ENCODE results near the gene KCNMA1. TPM values are rescaled to one million over a fixed set of nuclear protein-coding genes. Genes with fewer than 3 reads are reported as not detected.

KCNMA1 gene
- total and polyA plus RNA-seq, 8 donors = 0.92 to 155 (median 54.3) TPM

DNA sequence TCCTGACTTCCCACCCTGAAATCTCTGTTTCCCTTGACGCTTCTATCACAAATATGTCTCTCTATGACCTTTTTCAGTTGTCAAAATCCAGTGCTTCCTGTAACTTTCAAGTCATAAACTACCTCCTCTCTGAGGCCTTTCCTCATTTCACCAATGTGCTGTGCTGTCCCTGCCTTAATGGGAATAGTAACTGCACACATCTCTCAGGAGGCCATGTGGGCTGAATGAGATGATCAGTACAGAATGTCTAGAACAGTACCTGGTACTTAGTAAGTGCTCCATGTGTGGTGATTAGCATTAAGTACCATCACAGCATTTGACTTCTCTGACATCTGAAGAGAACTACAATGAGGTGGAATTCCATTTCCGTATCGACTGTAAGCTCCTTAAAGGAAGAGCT is 588.5 kb downstream of the KCNMA1 start:
- no peak for DNase-seq
- Histone ChIP-seq H3K36me3 (no peaks in the 10 kb centered on the region), H3K9me3 (no peaks in the 10 kb centered on the region), H3K4me3 (no peak overlapping the region), H3K27me3 (no peaks in the 10 kb centered on the region), H3K4me1 (peaks cover 0 to 8% (median 0%) of the 10 kb centered on the region in 4 donors), H3K27ac (no peak overlapping the region)
- WGBS, 5 donors = 86 to 96% (median 90%) methylated on average over 3 of the region's 3 CpGs
- intact Hi-C loops (cut with DNase I; ENCODE audit: low total_unique reads) = no loop called here
- no peak for TF ChIP-seq EP300 (IDR thresholded peaks at IDR 0.05)
- no peak for TF ChIP-seq POLR2A (IDR thresholded peaks at IDR 0.05)
- TF ChIP-seq, protein P1, sequence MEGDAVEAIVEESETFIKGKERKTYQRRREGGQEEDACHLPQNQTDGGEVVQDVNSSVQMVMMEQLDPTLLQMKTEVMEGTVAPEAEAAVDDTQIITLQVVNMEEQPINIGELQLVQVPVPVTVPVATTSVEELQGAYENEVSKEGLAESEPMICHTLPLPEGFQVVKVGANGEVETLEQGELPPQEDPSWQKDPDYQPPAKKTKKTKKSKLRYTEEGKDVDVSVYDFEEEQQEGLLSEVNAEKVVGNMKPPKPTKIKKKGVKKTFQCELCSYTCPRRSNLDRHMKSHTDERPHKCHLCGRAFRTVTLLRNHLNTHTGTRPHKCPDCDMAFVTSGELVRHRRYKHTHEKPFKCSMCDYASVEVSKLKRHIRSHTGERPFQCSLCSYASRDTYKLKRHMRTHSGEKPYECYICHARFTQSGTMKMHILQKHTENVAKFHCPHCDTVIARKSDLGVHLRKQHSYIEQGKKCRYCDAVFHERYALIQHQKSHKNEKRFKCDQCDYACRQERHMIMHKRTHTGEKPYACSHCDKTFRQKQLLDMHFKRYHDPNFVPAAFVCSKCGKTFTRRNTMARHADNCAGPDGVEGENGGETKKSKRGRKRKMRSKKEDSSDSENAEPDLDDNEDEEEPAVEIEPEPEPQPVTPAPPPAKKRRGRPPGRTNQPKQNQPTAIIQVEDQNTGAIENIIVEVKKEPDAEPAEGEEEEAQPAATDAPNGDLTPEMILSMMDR (IDR thresholded peaks at IDR 0.05) = no peak
- no peak for TF ChIP-seq POLR2AphosphoS5 (IDR thresholded peaks at IDR 0.05)

DNA sequence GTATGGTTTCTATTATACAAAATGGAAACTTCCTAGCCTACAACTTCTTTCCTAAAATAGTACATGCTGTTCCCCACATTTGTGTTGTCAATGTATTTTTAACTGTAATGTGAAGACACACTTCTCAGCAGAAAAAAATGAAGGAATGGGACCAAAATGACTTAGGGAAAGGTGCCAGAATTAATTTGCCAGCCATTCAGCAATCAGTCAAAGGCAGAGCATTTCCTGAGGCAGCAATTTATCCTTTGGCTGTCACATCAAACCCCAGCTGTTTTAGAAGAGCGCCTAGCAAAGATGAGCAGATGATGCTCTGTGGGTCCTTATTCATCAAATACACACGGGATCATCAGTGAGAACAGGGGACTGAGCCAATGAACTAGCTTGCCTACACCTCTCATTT is 592.5 kb downstream of the KCNMA1 start:
- no peaks in the 10 kb centered on the region for H3K36me3 ChIP-seq
- no peak for TF ChIP-seq POLR2AphosphoS5 (IDR thresholded peaks at IDR 0.05)
- 76 to 88% (median 83%) methylated on average over 2 of the region's 2 CpGs for WGBS, 5 donors
- intact Hi-C loops (cut with DNase I; ENCODE audit: low total_unique reads) = no loop called here
- no peak for DNase-seq
- no peak overlapping the region for H3K4me3 ChIP-seq
- H3K27ac ChIP-seq = no peak overlapping the region
- H3K4me1 ChIP-seq = peaks cover 0 to 8% (median 0%) of the 10 kb centered on the region in 4 donors
- no peaks in the 10 kb centered on the region for H3K9me3 ChIP-seq
- no peaks in the 10 kb centered on the region for H3K27me3 ChIP-seq

DNA sequence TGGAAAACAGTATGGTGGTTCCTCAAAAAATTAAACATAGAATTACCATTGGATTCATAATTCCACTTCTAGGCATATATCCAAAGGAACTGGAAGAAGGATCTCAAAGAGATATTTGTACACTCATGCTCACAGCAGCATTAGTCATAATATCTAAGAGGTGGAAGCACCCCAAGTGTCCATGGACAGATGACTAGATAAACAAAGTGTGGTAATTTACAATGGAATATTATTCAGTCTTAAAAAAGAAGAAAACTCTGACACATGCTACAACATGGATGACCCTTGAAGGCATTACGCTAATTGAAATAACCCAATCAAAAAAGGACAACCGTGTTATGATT is 594.2 kb downstream of the KCNMA1 start:
- no peak for TF ChIP-seq POLR2AphosphoS5 (IDR thresholded peaks at IDR 0.05)
- no peak for TF ChIP-seq EP300 (IDR thresholded peaks at IDR 0.05)
- TF ChIP-seq, protein P1 (IDR thresholded peaks at IDR 0.05) = no peak
- no peak for TF ChIP-seq POLR2A (IDR thresholded peaks at IDR 0.05)
- intact Hi-C loops (cut with DNase I; ENCODE audit: low total_unique reads) = no loop called here
- WGBS, 5 donors = 90 to 99% (median 95%) methylated on average over 2 of the region's 2 CpGs
- Histone ChIP-seq H3K9me3 (no peaks in the 10 kb centered on the region), H3K36me3 (peaks cover 0 to 5% (median 0%) of the 10 kb centered on the region in 4 donors), H3K4me1 (peaks cover 0 to 8% (median 0%) of the 10 kb centered on the region in 4 donors), H3K4me3 (no peak overlapping the region), H3K27me3 (no peaks in the 10 kb centered on the region), H3K27ac (no peak overlapping the region)
- DNase-seq = no peak

DNA sequence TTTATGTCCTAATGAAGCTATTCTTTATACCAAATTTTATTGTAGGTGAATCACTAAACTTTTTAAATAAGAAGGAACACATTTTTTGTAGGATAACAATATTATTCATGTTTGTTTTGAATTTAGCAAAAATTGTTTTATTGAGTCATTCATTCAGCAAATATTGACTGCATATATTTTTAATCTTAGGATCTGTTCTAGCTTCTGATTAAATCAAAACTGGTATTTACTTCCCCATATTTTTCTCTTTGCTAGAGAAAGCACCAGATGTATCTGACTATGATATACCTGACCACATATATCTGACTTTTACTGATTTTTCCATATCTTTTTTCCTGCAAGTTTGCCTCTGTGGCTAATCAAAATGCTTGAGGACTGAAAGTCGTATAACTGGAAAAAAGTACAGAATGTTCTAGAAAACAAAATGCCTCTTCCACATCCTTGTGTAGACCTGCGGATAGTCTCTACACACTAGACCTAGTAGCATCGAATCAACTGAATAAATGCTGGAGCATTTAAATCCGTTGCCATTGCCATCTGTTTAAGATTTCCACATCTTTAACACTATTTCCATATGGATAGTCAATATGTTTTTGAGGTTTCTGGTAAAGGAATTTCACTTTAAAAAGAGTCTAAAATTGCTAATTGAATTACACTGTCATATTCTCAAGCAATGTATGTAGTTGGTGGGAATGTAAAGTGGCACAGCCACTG is 594.7 kb downstream of the KCNMA1 start:
- intact Hi-C loops (cut with DNase I; ENCODE audit: low total_unique reads) = no loop called here

More for the DNA sequence above, 594.7 kb downstream of the KCNMA1 start:
- Histone ChIP-seq H3K27me3 (no peaks in the 10 kb centered on the region), H3K27ac (no peak overlapping the region), H3K4me3 (no peak overlapping the region), H3K9me3 (no peaks in the 10 kb centered on the region), H3K36me3 (peaks cover 0 to 5% (median 0%) of the 10 kb centered on the region in 4 donors), H3K4me1 (peaks cover 0 to 10% (median 0%) of the 10 kb centered on the region in 4 donors)
- WGBS, 5 donors = 81 to 93% (median 89%) methylated on average over 4 of the region's 4 CpGs
- DNase-seq = no peak
- TF ChIP-seq, protein P1 (IDR thresholded peaks at IDR 0.05) = no peak
- no peak for TF ChIP-seq POLR2AphosphoS5 (IDR thresholded peaks at IDR 0.05)
